Neural cell (in vitro differentiated cells): Measurements from ENCODE around the gene NDST1. TPM values are rescaled to one million over a fixed set of nuclear protein-coding genes. Genes with fewer than 3 reads are reported as not detected.

Experiments
- H2AFZ ChIP-seq: fragments of 200-600, 300-800 bp; sonication (generic), shearing (Covaris generic); 2 replicates; pipeline ENCODE4 v1.6.0; 2014; ENCODE audit warnings: low read depth, mild to moderate bottlenecking, antibody characterized with exemption, low read length, moderate library complexity
- H3F3A ChIP-seq: fragments of 200-600 bp; shearing (Covaris generic); 2 replicates; pipeline ENCODE4 v1.6.1; 2016; ENCODE audit warnings: mild to moderate bottlenecking, moderate library complexity, mixed read lengths, antibody characterized with exemption, low read length; ENCODE audit not compliant: insufficient read depth, poor library complexity, severe bottlenecking
- H3K27ac ChIP-seq: fragments of 200-600, 300-800 bp; sonication (generic), shearing (Covaris generic); 2 replicates; pipeline ENCODE4 v1.5.1; 2014; ENCODE audit warnings: mild to moderate bottlenecking, low read length, moderate library complexity
- H3K27me3 ChIP-seq: fragments of 300-800, 200-600 bp; sonication (generic), shearing (Covaris generic); 2 replicates; pipeline ENCODE4 v1.6.0; 2014; ENCODE audit warnings: mild to moderate bottlenecking, low read depth, low read length, moderate library complexity; ENCODE audit not compliant: insufficient read depth
- H3K36me3 ChIP-seq: fragments of 300-800, 200-600 bp; sonication (generic), shearing (Covaris generic); 2 replicates; pipeline ENCODE4 v1.5.1; 2014; ENCODE audit warnings: mild to moderate bottlenecking, antibody characterized with exemption, low read length, moderate library complexity; ENCODE audit not compliant: insufficient read depth
- H3K4me2 ChIP-seq: fragments of 300-800, 200-600 bp; sonication (generic), shearing (Covaris generic); 2 replicates; pipeline ENCODE4 v1.6.0; 2014; ENCODE audit warnings: mild to moderate bottlenecking, low read length
- H3K4me3 ChIP-seq: fragments of 300-800, 200-600 bp; sonication (generic), shearing (Covaris generic); 2 replicates; pipeline ENCODE4 v1.5.1; 2014; ENCODE audit warnings: mild to moderate bottlenecking, low read length, moderate library complexity
- H3K79me2 ChIP-seq: fragments of 200-600 bp; shearing (Covaris generic); replicated peaks from 2 replicates; pipeline ENCODE4 v1.6.0; 2014; ENCODE audit warnings: mild to moderate bottlenecking, low read length, moderate library complexity; ENCODE audit not compliant: insufficient read depth
- H3K9ac ChIP-seq: fragments of 300-800, 200-600 bp; sonication (generic), shearing (Covaris generic); 2 replicates; pipeline ENCODE4 v1.6.1; 2016; ENCODE audit warnings: mild to moderate bottlenecking, low read length, mixed read lengths
- H3K9me2 ChIP-seq: fragments of 200-600 bp; shearing (Covaris generic); 2 replicates; pipeline ENCODE4 v1.6.1; 2016; ENCODE audit warnings: mild to moderate bottlenecking, low read length, mixed read lengths; ENCODE audit not compliant: insufficient read depth
- H3K9me3 ChIP-seq: fragments of 200-600, 300-800 bp; sonication (generic), shearing (Covaris generic); 2 replicates; pipeline ENCODE4 v1.6.1; 2016; ENCODE audit warnings: mild to moderate bottlenecking, mixed run types, low read length, moderate library complexity, mixed read lengths
- H4K20me1 ChIP-seq: fragments of 200-600 bp; shearing (Covaris generic); 2 replicates; pipeline ENCODE4 v1.6.1; 2016; ENCODE audit warnings: mild to moderate bottlenecking, mixed run types; ENCODE audit not compliant: insufficient read depth
- CTCF ChIP-seq: fragments of 450-650 bp; IDR thresholded peaks from 2 replicates; pipeline ENCODE4 v1.5.1; 2014; ENCODE audit warnings: antibody characterized with exemption, mild to moderate bottlenecking, moderate library complexity; ENCODE audit not compliant: poor library complexity, severe bottlenecking
- EP300 ChIP-seq: fragments of 450-650 bp; conservative IDR thresholded peaks from 2 replicates; pipeline ENCODE4 v1.6.1; 2014; ENCODE audit warnings: antibody characterized with exemption, mild to moderate bottlenecking, moderate library complexity; ENCODE audit not compliant: poor library complexity, severe bottlenecking
- EZH2 ChIP-seq: fragments of 200-600, 300-800 bp; shearing (Covaris generic), sonication (generic); IDR thresholded peaks from 2 replicates; pipeline ENCODE4 v1.6.1; 2014; ENCODE audit warnings: antibody characterized with exemption, low read length, borderline replicate concordance, mild to moderate bottlenecking; ENCODE audit not compliant: insufficient read depth, poor library complexity, severe bottlenecking
- MXI1 ChIP-seq: fragments of 450-650 bp; conservative IDR thresholded peaks from 2 replicates; pipeline ENCODE4 v1.6.1; 2014; ENCODE audit warnings: antibody characterized with exemption, mild to moderate bottlenecking; ENCODE audit not compliant: poor library complexity, severe bottlenecking
- POLR2AphosphoS5 ChIP-seq: IDR thresholded peaks from 2 replicates; pipeline ENCODE4 v1.6.1; 2012
- RAD21 ChIP-seq: fragments of 450-650 bp; conservative IDR thresholded peaks from 2 replicates; pipeline ENCODE4 v1.6.1; 2014; ENCODE audit warnings: antibody characterized with exemption, mild to moderate bottlenecking, moderate library complexity
- REST ChIP-seq: IDR thresholded peaks from 2 replicates; pipeline ENCODE4 v1.6.1; 2012; ENCODE audit warnings: borderline replicate concordance
- SMC3 ChIP-seq: fragments of 450-650 bp; conservative IDR thresholded peaks from 2 replicates; pipeline ENCODE4 v1.6.1; 2014; ENCODE audit warnings: antibody characterized with exemption, mild to moderate bottlenecking, moderate library complexity; ENCODE audit not compliant: poor library complexity
- TAF1 ChIP-seq: IDR thresholded peaks from 2 replicates; pipeline ENCODE4 v1.6.1; 2012; ENCODE audit warnings: low read depth
- polyA plus RNA-seq: library from polyadenylated mRNA; depleted of rRNA; stranded (reverse); fragments of >200 nt; gene quantifications from 2 replicates; pipeline ENCODE4 v1.2.3, GENCODE V29; 2014

NDST1 gene
- polyA plus RNA-seq, 1 donor from 2014 or later: 15.6 TPM

GRCh38 chr5:150561571-150562275 lies 53.8 kb downstream of the NDST1 start:
- Histone ChIP-seq H3K36me3 (no peaks in the 10 kb centered on the region), H3K27ac (no peak overlapping the region), H3K9ac (no peak overlapping the region), H3K4me2 (no peak overlapping the region), H3K9me3 (no peaks in the 10 kb centered on the region), H3K27me3 (no peaks in the 10 kb centered on the region), H3F3A (no peaks in the 10 kb centered on the region), H3K79me2 (no peaks in the 10 kb centered on the region), H3K4me3 (no peak overlapping the region), H4K20me1 (no peaks in the 10 kb centered on the region), H3K9me2 (no peaks in the 10 kb centered on the region), H2AFZ (no peak overlapping the region)
- no peak for TF ChIP-seq EZH2
- TF ChIP-seq MXI1: no peak
- TF ChIP-seq CTCF: no peak
- no peak for TF ChIP-seq SMC3
- TF ChIP-seq REST: no peak
- TF ChIP-seq RAD21: no peak
- TF ChIP-seq EP300: no peak
- TF ChIP-seq POLR2AphosphoS5: no peak
- no peak for TF ChIP-seq TAF1

GRCh38 chr5:150562832-150563231 lies 54.9 kb downstream of the NDST1 start:
- Histone ChIP-seq H3K27me3 (no peaks in the 10 kb centered on the region), H3K79me2 (no peaks in the 10 kb centered on the region), H3K4me3 (no peak overlapping the region), H2AFZ (no peak overlapping the region), H3K9me3 (no peaks in the 10 kb centered on the region), H4K20me1 (no peaks in the 10 kb centered on the region), H3K4me2 (no peak overlapping the region), H3K9ac (no peak overlapping the region), H3K27ac (no peak overlapping the region), H3F3A (no peaks in the 10 kb centered on the region), H3K9me2 (no peaks in the 10 kb centered on the region), H3K36me3 (no peaks in the 10 kb centered on the region)
- TF ChIP-seq POLR2AphosphoS5: no peak
- TF ChIP-seq CTCF: peak; percentile 40
